HG02571 (cell line): ENCODE results near the gene IP6K3.

ENCODE experiments used
- ATAC-seq: cut with Tn5 transposase; IDR thresholded peaks from one replicate; pipeline ENCODE4 v1.9.1; 2021; ENCODE audit warnings: mild to moderate bottlenecking, moderate library complexity; ENCODE audit not compliant: unreplicated experiment

The IP6K3 gene

DNA sequence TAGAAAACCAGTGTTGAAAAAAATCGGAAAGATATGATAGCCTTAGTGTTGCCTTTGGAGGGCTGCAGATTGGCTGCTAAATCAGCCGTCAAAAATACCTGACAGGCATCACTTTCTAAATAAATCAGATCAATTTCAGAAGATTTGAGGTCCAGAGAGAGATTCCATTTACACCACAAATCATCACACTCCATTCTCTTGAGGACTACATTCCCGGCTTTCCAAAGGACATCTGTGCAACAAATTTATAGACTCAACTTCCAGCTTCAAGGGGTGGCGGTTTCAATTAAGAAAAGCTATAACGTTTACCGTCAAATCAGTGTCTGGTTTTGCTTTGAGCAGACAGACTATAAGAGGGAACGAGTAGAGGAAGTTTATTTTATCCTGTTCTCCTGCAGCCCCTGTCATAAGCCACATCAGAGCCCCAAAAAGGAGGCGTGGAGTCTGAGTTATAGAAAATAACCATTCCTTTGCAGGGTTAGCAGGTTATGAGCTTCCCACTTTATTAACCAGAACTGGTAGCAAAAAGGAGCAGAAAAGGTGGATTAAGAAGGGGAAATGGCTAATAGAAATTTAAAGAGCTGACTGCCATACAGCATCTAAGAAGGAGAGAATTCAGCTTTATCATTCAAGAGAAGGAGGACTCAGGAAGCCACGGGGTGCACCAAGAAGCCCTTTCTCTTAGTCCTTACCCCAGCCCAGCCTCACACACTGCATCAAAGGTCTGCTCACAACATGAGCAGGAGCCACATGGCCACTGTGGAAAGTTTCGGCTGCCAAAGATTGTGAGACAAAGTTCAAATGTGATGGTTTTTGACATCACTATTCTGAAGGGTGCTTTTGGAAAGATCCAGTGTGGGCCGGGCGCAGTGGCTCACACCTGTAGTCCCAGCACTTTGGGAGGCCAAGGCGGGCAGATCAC lies 22.3 kb downstream of the IP6K3 start:
- no peak for ATAC-seq

GRCh38 chr6:33723371-33724085 lies 23.2 kb downstream of the IP6K3 start:
- ATAC-seq, result no peak

GRCh38 chr6:33722103-33722623 lies 24.5 kb downstream of the IP6K3 start:
- ATAC-seq, result no peak

- ATAC-seq, result no peak
These were observed 25.2 kb downstream of the IP6K3 start for GRCh38 chr6:33721508-33721907.

DNA sequence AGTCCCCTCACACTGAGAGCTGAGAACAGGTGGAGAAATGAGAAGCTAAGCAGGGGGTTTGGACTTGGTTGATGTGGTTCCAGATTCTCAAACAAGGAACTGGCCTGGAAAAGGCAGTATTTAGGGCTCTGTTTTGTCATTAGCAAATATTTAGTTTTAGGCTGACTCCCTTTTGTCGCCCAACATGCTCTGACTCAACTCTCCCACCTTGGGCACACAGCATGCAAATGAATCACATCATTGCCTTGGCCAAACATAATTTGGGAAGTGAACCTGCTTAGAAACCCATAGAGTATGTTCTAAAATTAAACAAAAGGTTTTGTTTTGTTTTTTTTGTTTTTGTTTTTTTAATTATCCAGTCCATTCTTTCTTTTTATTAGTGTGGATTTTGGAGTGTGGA lies 25.7 kb downstream of the IP6K3 start:
- no peak for ATAC-seq

GRCh38 chr6:33719326-33719987 lies 27.2 kb downstream of the IP6K3 start:
- ATAC-seq, result no peak

- no peak for ATAC-seq
These were observed 28.0 kb downstream of the IP6K3 start for GRCh38 chr6:33718713-33719112.

GRCh38 chr6:33717934-33718455 lies 28.7 kb downstream of the IP6K3 start:
- ATAC-seq, result no peak

GRCh38 chr6:33716890-33717632 lies 29.6 kb downstream of the IP6K3 start:
- no peak for ATAC-seq

DNA sequence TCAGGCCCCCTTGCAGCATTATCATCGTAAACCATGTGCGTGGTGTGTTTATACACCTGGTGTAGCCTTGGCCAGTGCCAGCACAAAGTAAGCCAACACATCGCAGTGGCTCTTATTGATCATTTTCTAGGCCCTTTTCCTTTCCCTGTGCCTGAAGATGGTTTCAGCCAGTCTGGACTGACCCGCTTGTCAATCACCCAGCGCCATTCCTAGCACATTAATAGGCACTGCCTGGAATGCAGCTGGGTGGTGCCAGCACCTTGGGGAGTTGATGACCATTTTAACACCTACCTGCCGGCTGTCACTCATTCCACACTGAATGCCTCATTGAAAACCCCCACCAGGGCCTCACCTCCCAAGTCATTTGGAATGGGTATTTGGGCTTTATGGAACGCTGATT lies 30.3 kb downstream of the IP6K3 start:
- no peak for ATAC-seq

DNA sequence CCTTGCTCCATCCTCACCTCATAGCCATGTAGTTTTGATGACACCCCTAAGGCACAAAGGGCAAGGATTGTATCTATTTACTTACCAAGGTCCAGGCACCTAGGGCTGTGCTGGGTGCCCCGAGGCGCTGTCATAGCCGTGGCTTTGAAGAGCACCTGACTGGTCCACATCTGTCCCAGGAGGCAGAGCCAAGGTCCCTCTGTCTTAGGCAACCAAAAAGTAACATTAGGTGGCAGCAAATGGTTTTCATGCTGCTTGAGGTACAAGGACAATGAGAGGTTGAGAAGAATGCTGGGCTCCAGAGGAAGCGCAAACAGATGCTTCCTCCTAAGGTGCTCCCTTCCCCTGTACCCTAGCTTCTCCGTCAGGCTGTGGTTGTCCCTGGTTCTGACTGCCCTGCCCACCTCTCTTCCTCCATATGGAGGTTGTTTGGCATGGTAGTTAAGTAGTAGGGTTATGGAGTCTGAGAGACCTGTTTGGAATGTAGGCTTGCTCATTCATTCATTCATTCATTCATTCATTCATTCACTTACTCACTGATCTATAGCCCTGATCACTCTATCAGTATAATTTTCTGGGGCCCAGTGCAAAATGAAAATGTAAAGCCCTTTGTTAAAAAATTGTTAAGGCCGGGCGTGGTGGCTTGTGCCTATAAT lies 32.2 kb downstream of the IP6K3 start:
- ATAC-seq, result no peak

- no peak for ATAC-seq
These were observed 32.9 kb downstream of the IP6K3 start for GRCh38 chr6:33713786-33714185.

DNA sequence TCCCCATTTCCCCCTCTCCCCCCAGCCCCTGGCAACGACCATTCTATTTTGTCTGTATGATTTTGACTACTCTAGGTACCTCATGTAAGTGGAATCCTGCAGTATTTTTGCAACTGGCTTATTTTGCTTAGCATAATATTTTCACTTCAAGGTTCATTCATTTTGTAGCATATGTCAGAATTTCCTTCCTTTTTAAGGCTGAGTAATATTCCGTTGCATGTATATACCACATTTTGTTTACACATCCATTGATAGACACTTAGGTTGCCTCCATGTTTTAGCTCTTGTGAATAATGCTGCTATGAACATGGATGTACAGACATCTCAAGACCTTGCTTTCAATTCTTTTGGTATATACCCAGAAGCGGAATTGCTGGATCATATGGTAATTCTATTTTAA lies 33.8 kb downstream of the IP6K3 start:
- no peak for ATAC-seq

DNA sequence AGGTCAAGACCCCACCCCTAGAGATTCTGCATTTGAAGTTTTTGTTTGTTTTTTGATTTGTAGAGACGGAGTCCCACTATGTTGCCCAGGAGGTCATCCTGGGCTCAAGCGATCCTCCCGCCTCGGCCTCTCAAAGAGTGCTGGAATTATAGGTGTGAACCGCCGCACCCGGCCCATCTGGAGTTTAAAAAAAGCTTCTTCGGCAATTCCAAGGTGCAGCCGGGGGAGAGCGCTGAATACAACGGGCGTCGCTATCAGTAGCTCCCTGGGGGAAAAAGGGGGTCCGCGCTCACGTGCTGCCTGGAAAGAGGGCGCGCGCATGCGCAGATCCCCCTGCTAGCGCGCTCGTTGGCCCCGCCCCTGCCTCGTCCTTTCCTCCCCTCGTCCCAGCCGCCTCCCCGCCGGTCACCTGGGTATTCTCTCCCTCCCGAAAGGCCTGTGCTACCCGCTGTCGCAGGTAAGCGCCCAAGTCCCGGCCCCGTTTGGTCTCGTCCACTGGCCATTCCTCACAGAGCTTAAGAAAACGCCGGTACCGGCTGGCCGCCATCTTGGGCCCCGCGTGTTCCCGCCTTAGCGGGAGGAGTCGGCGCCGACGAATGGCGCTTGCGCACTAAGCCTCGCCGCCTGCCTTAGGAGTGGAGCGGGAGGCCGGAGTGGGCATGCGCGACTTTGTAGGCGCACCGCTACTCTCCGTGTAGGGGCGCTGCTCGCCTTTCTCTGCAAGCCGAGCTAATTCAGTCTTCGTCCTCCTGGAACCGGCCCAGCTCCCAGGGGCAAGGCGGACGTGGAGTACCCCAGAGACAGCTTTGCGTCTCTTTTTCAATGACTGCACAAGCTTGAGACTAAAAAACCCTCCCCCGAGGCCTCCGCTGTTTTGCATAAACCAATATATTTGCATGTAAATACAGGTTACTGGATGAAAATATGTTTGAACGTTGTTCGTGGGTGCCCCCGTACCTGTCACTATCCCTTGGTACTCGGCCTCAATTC lies 35.3 kb downstream of the IP6K3 start, which contains the start of gene UQCC2:
UQCC2 (minus strand) TSS at position 561 of the 990 bp plus-strand sequence; CDS start at position 547, 14 bp downstream.
- ATAC-seq, result peak; percentile 81

- no peak for ATAC-seq
These were observed 36.2 kb downstream of the IP6K3 start for GRCh38 chr6:33710296-33711121.

DNA sequence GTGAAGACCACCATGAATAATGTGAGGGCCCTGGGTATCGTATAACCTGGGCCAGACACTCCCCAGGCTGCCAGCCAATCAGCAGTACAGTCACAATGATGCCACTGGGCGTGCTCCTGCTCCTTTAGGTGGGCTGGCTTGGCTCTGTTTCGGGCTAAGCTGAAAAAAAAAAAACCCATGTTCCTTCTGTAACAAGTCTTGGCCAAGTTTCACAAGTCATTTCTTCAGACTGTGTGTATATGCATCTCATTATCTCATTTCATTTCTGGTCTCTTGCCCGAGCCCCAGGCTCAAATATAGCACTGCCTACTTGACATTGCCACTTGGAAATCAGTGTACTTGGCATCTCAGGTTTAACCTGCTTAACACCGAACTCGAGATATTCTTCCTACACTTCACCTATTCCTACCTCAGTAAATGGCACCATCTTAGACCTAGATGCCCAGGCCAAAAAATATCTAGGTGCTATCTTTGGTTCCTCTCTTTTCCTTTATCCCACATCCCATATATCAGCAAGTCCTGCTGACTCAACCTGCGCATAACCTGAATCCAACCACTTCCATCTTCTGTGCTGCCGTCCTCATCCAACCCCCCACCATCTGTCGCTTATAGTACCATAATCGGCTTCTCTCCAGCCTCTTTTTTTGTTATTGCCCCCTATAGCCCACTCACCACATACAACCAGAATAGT lies 37.0 kb downstream of the IP6K3 start:
- ATAC-seq, result no peak
